Activated naive CD4-positive, alpha-beta T cell treated with anti-CD3 and anti-CD28 coated beads for 36 hours (primary cell): ENCODE data around the gene ELOVL1. TPM values are rescaled to one million over a fixed set of nuclear protein-coding genes. Genes with fewer than 3 reads are reported as not detected.

ENCODE experiments used
- CTCF ChIA-PET: fragments of 350-600 bp; sonication (Branson Sonifier 250); formaldehyde crosslinking; loops from one replicate; lab custom pipeline; 2021; ENCODE audit warnings: antibody characterized with exemption; lab: Charles Lee
- DNase-seq: peaks from one replicate; pipeline ENCODE4 v3.0.0-alpha.2; 2020
- H3K27ac Mint-ChIP-seq: one replicate; pipeline ENCODE4 v1.8.0; 2021; ENCODE audit warnings: mild to moderate bottlenecking, mixed read lengths
- H3K27me3 Mint-ChIP-seq: one replicate; pipeline ENCODE4 v1.8.0; 2021; ENCODE audit warnings: low read depth, mixed read lengths
- H3K36me3 Mint-ChIP-seq: one replicate; pipeline ENCODE4 v1.8.0; 2021; ENCODE audit warnings: low read depth, mixed read lengths
- H3K4me1 Mint-ChIP-seq: one replicate; pipeline ENCODE4 v1.8.0; 2021; ENCODE audit warnings: low read depth, mixed read lengths
- H3K4me3 Mint-ChIP-seq: one replicate; pipeline ENCODE4 v1.8.0; 2021; ENCODE audit warnings: mild to moderate bottlenecking, moderate library complexity, mixed read lengths
- H3K9me3 Mint-ChIP-seq: one replicate; pipeline ENCODE4 v1.8.0; 2021; ENCODE audit warnings: mixed read lengths
- intact Hi-C: fragments of 100-400 bp; cut with micrococcal nuclease; formaldehyde crosslinking; loops from one replicate; pipeline ENCODE4 v1.15.1; 2023
- total RNA-seq, 2 experiments: library from RNA; stranded (reverse); gene quantifications; one replicate each; pipeline ENCODE4 v1.2.3, GENCODE V29; 2021

Gene ELOVL1
- total RNA-seq, 2 experiments from 2014 or later = 42.8 to 44.2 TPM

GRCh38 chr1:43351421-43352350 lies 16.1 kb downstream of the ELOVL1 start:
- intact Hi-C loops = no loop called here
- no peaks in the 10 kb centered on the region for H3K27me3 Mint-ChIP-seq
- H3K36me3 Mint-ChIP-seq = peaks cover 2% of the 10 kb centered on the region
- H3K9me3 Mint-ChIP-seq = no peaks in the 10 kb centered on the region
- H3K27ac Mint-ChIP-seq = no peak overlapping the region
- H3K4me1 Mint-ChIP-seq = peaks cover 6% of the 10 kb centered on the region
- CTCF ChIA-PET = interaction anchor here (1.5 kb wide), 1 partner anchor 63 kb away, joined by 4 read pairs; no protein-coding TSS in a partner anchor
- no peak overlapping the region for H3K4me3 Mint-ChIP-seq
- DNase-seq = no peak

GRCh38 chr1:43350976-43351375 lies 16.8 kb downstream of the ELOVL1 start:
- Mint-ChIP-seq H3K36me3 (peaks cover 2% of the 10 kb centered on the region), H3K27ac (peak overlapping the region; percentile 37), H3K9me3 (no peaks in the 10 kb centered on the region)

GRCh38 chr1:43349594-43350306 lies 18.1 kb downstream of the ELOVL1 start:
- CTCF ChIA-PET = no interaction called here
- H3K27me3 Mint-ChIP-seq = no peaks in the 10 kb centered on the region
- H3K4me3 Mint-ChIP-seq = peak overlapping the region; percentile 74
- DNase-seq = no peak
- peak overlapping the region; percentile 77 for H3K27ac Mint-ChIP-seq
- peaks cover under 1% of the 10 kb centered on the region for H3K36me3 Mint-ChIP-seq
- H3K4me1 Mint-ChIP-seq = peaks cover 6% of the 10 kb centered on the region
- H3K9me3 Mint-ChIP-seq = no peaks in the 10 kb centered on the region
- intact Hi-C loops = no loop called here

More at GRCh38 chr1:43350976-43351375, 16.8 kb downstream of the ELOVL1 start:
- no peak overlapping the region for H3K4me3 Mint-ChIP-seq
- no peaks in the 10 kb centered on the region for H3K27me3 Mint-ChIP-seq
- no peak for DNase-seq
- intact Hi-C loops = no loop called here
- CTCF ChIA-PET = interaction anchor here (1.5 kb wide), 1 partner anchor 64 kb away, joined by 4 read pairs; no protein-coding TSS in a partner anchor
- peaks cover 6% of the 10 kb centered on the region for H3K4me1 Mint-ChIP-seq

- no peaks in the 10 kb centered on the region for H3K27me3 Mint-ChIP-seq
- H3K36me3 Mint-ChIP-seq = no peaks in the 10 kb centered on the region
- H3K4me3 Mint-ChIP-seq = peak overlapping the region; percentile 74
- CTCF ChIA-PET = interaction anchor here (1.0 kb wide), 1 partner anchor 10 kb away, joined by 5 read pairs; the partner anchor contains the start of gene CDC20
- peak; percentile 79 for DNase-seq
- peak overlapping the region; percentile 77 for H3K27ac Mint-ChIP-seq
- no peaks in the 10 kb centered on the region for H3K9me3 Mint-ChIP-seq
- intact Hi-C loops = loop anchor here (1.0 kb wide), 1 partner anchor 301 kb away; the partner anchor contains the start of gene KDM4A
- H3K4me1 Mint-ChIP-seq = peaks cover 6% of the 10 kb centered on the region
These were observed 18.8 kb downstream of the ELOVL1 start for GRCh38 chr1:43348809-43349593.

GRCh38 chr1:43348343-43348808 lies 19.4 kb downstream of the ELOVL1 start:
- no peaks in the 10 kb centered on the region for H3K27me3 Mint-ChIP-seq
- CTCF ChIA-PET = interaction anchor here (1.0 kb wide), 1 partner anchor 10 kb away, joined by 5 read pairs; the partner anchor contains the start of gene CDC20
- DNase-seq = no peak
- H3K9me3 Mint-ChIP-seq = no peaks in the 10 kb centered on the region
- H3K4me1 Mint-ChIP-seq = peaks cover 6% of the 10 kb centered on the region
- H3K36me3 Mint-ChIP-seq = no peaks in the 10 kb centered on the region
- H3K4me3 Mint-ChIP-seq = peak overlapping the region; percentile 32
- no peak overlapping the region for H3K27ac Mint-ChIP-seq
- intact Hi-C loops = loop anchor here (1.0 kb wide), 1 partner anchor 302 kb away; the partner anchor contains the start of gene KDM4A

GRCh38 chr1:43346636-43347035 lies 21.2 kb downstream of the ELOVL1 start:
- intact Hi-C loops = no loop called here
- Mint-ChIP-seq H3K9me3 (no peaks in the 10 kb centered on the region), H3K36me3 (no peaks in the 10 kb centered on the region)

GRCh38 chr1:43345120-43345519 lies 22.7 kb downstream of the ELOVL1 start:
- intact Hi-C loops = no loop called here

More at GRCh38 chr1:43346636-43347035, 21.2 kb downstream of the ELOVL1 start:
- peaks cover 6% of the 10 kb centered on the region for H3K4me1 Mint-ChIP-seq
- no peak for DNase-seq
- no peaks in the 10 kb centered on the region for H3K27me3 Mint-ChIP-seq
- CTCF ChIA-PET = no interaction called here
- no peak overlapping the region for H3K4me3 Mint-ChIP-seq
- H3K27ac Mint-ChIP-seq = no peak overlapping the region

GRCh38 chr1:43344267-43344850 lies 23.5 kb downstream of the ELOVL1 start:
- H3K27ac Mint-ChIP-seq = no peak overlapping the region

More at GRCh38 chr1:43345120-43345519, 22.7 kb downstream of the ELOVL1 start:
- Mint-ChIP-seq H3K27me3 (no peaks in the 10 kb centered on the region), H3K4me1 (peaks cover 6% of the 10 kb centered on the region), H3K36me3 (no peaks in the 10 kb centered on the region), H3K4me3 (no peak overlapping the region), H3K9me3 (no peaks in the 10 kb centered on the region), H3K27ac (no peak overlapping the region)
- CTCF ChIA-PET = interaction anchor here (0.6 kb wide), 1 partner anchor 89 kb away, joined by 5 read pairs; no protein-coding TSS in a partner anchor
- no peak for DNase-seq

GRCh38 chr1:43340559-43340958 lies 27.3 kb downstream of the ELOVL1 start:
- intact Hi-C loops = no loop called here
- Mint-ChIP-seq H3K27me3 (no peaks in the 10 kb centered on the region), H3K36me3 (no peaks in the 10 kb centered on the region), H3K27ac (no peak overlapping the region), H3K4me3 (no peak overlapping the region), H3K9me3 (no peaks in the 10 kb centered on the region), H3K4me1 (no peaks in the 10 kb centered on the region)
- no peak for DNase-seq
- CTCF ChIA-PET = no interaction called here

More at GRCh38 chr1:43344267-43344850, 23.5 kb downstream of the ELOVL1 start:
- DNase-seq = no peak
- H3K4me3 Mint-ChIP-seq = no peak overlapping the region
- no peaks in the 10 kb centered on the region for H3K36me3 Mint-ChIP-seq
- H3K9me3 Mint-ChIP-seq = no peaks in the 10 kb centered on the region
- CTCF ChIA-PET = interaction anchor here (0.6 kb wide), 1 partner anchor 88 kb away, joined by 5 read pairs; no protein-coding TSS in a partner anchor
- peaks cover under 1% of the 10 kb centered on the region for H3K4me1 Mint-ChIP-seq
- intact Hi-C loops = no loop called here
- H3K27me3 Mint-ChIP-seq = no peaks in the 10 kb centered on the region

GRCh38 chr1:43339584-43340232 lies 28.1 kb downstream of the ELOVL1 start:
- no peaks in the 10 kb centered on the region for H3K36me3 Mint-ChIP-seq
- no peak overlapping the region for H3K27ac Mint-ChIP-seq
- H3K4me3 Mint-ChIP-seq = no peak overlapping the region
- CTCF ChIA-PET = no interaction called here
- no peaks in the 10 kb centered on the region for H3K4me1 Mint-ChIP-seq
- H3K27me3 Mint-ChIP-seq = no peaks in the 10 kb centered on the region
- no peaks in the 10 kb centered on the region for H3K9me3 Mint-ChIP-seq
- intact Hi-C loops = no loop called here
- no peak for DNase-seq

- Mint-ChIP-seq H3K27me3 (no peaks in the 10 kb centered on the region), H3K27ac (no peak overlapping the region), H3K4me3 (no peak overlapping the region), H3K36me3 (no peaks in the 10 kb centered on the region), H3K4me1 (no peaks in the 10 kb centered on the region), H3K9me3 (no peaks in the 10 kb centered on the region)
- intact Hi-C loops = no loop called here
- CTCF ChIA-PET = interaction anchor here (0.6 kb wide), 1 partner anchor 359 kb away, joined by 3 read pairs; no protein-coding TSS in a partner anchor
- DNase-seq = no peak
These were observed 29.8 kb downstream of the ELOVL1 start for GRCh38 chr1:43338001-43338400.
